HepG2 (cell line): ENCODE measurements around the gene CHDH. TPM values are rescaled to one million over a fixed set of nuclear protein-coding genes. Genes with fewer than 3 reads are reported as not detected.

Source experiments
- BRCA1 ChIP-seq: sonication (generic); formaldehyde crosslinking; IDR thresholded peaks from 2 replicates; pipeline ENCODE4 v1.4.0; 2020; ENCODE audit warnings: missing genetic modification reagents
- GATAD1 ChIP-seq: IDR thresholded peaks from 2 replicates; pipeline ENCODE4 v1.6.1; 2016; ENCODE audit warnings: missing genetic modification reagents, missing compliant biosample characterization
- NR2F6 ChIP-seq, 2 experiments: IDR thresholded peaks; 2 replicates each; pipeline ENCODE4 v1.6.1; 2016; ENCODE audit warnings: antibody characterized with exemption in 1 of 2, mild to moderate bottlenecking in 1 of 2
- RELA ChIP-seq: sonication (generic); formaldehyde crosslinking; IDR thresholded peaks from 2 replicates; pipeline ENCODE4 v1.4.0; 2020; ENCODE audit warnings: missing genetic modification reagents
- RFX5 ChIP-seq: IDR thresholded peaks from 2 replicates; pipeline ENCODE4 v1.6.1; 2011; ENCODE audit warnings: low read depth, low read length, improper control_type of control experiment
- RORA ChIP-seq: sonication (generic); formaldehyde crosslinking; IDR thresholded peaks from 2 replicates; pipeline ENCODE4 v1.5.0; 2020; ENCODE audit warnings: mild to moderate bottlenecking, missing genetic modification reagents, moderate library complexity
- TP53 ChIP-seq: sonication (generic); formaldehyde crosslinking; conservative IDR thresholded peaks from 2 replicates; pipeline ENCODE4 v1.4.0; 2020; ENCODE audit warnings: missing genetic modification reagents
- ZC3H13 ChIP-seq: sonication (generic); formaldehyde crosslinking; IDR thresholded peaks from 2 replicates; pipeline ENCODE4 v1.8.1; 2023; ENCODE audit warnings: mild to moderate bottlenecking, missing genetic modification reagents, moderate library complexity
- ZMAT3 ChIP-seq: sonication (generic); formaldehyde crosslinking; conservative IDR thresholded peaks from 2 replicates; pipeline ENCODE4 v1.7.0; 2021; ENCODE audit warnings: missing genetic modification reagents
- ZNF564 ChIP-seq: sonication (generic); formaldehyde crosslinking; IDR thresholded peaks from 2 replicates; pipeline ENCODE4 v1.8.1; 2023; ENCODE audit warnings: mild to moderate bottlenecking, missing genetic modification reagents
- ZNF724P ChIP-seq: sonication (generic); formaldehyde crosslinking; IDR thresholded peaks from 2 replicates; pipeline ENCODE4 v1.8.0; 2022; ENCODE audit warnings: missing genetic modification reagents, borderline replicate concordance
- polyA plus RNA-seq, 8 experiments: library from polyadenylated mRNA; depleted of rRNA in 3 of 8; stranded (reverse) in 7 of 8; unstranded in 1 of 8; fragments of >200 nt; fragmentation: Illumina TruSeq in 4 of 8; extraction: Trizol in 4 of 8; gene quantifications; 2 replicates each; pipeline versions ENCODE4 v1.2.1 to v1.2.3, GENCODE V29; 2011 to 2016; ENCODE audit warnings: low read depth in 4 of 8, missing spikeins in 1 of 8, mixed read lengths in 1 of 8; ENCODE audit not compliant: insufficient read depth in 1 of 8
- total RNA-seq, 5 experiments: library from RNA; depleted of rRNA; stranded (reverse); fragments of >200 nt; fragmentation: Illumina TruSeq; extraction: Trizol; gene quantifications; 2 replicates each; pipeline ENCODE4 v1.2.3, GENCODE V29; 2016; ENCODE audit warnings: low read depth in 1 of 5
- TF ChIP-seq, protein P1 (sequence below): sonication (generic); formaldehyde crosslinking; IDR thresholded peaks from 2 replicates; pipeline ENCODE4 v1.8.0; 2022; ENCODE audit warnings: mild to moderate bottlenecking, missing genetic modification reagents, borderline replicate concordance
- TF ChIP-seq, protein P2 (sequence below): sonication (generic); formaldehyde crosslinking; IDR thresholded peaks from 2 replicates; pipeline ENCODE4 v1.8.0; 2022; ENCODE audit warnings: missing genetic modification reagents, mild to moderate bottlenecking, inconsistent platforms, borderline replicate concordance
- TF ChIP-seq, protein P3 (sequence below): sonication (generic); formaldehyde crosslinking; IDR thresholded peaks from 2 replicates; pipeline ENCODE4 v1.5.1; 2020; ENCODE audit warnings: missing genetic modification reagents, mild to moderate bottlenecking, borderline replicate concordance
- TF ChIP-seq, protein P4 (sequence below): sonication (generic); formaldehyde crosslinking; IDR thresholded peaks from 2 replicates; pipeline ENCODE4 v1.5.1; 2020; ENCODE audit warnings: mild to moderate bottlenecking, missing genetic modification reagents, borderline replicate concordance
- TF ChIP-seq, protein P5 (sequence below): IDR thresholded peaks from 2 replicates; pipeline ENCODE4 v1.6.1; 2016; ENCODE audit warnings: low read depth, borderline replicate concordance
- TF ChIP-seq, protein P6 (sequence below): sonication (generic); formaldehyde crosslinking; IDR thresholded peaks from 2 replicates; pipeline ENCODE4 v1.8.1; 2022; ENCODE audit warnings: low read depth, mild to moderate bottlenecking, missing genetic modification reagents
- TF ChIP-seq, protein P7 (sequence below): sonication (generic); formaldehyde crosslinking; IDR thresholded peaks from 2 replicates; pipeline ENCODE4 v1.4.0; 2020; ENCODE audit warnings: missing genetic modification reagents, borderline replicate concordance

Gene CHDH
- total and polyA plus RNA-seq, 2 of the 13 experiments (the other 11 are each of a cell fraction or from before 2014, with no cell fraction given): 28.1 to 48.9 TPM

DNA sequence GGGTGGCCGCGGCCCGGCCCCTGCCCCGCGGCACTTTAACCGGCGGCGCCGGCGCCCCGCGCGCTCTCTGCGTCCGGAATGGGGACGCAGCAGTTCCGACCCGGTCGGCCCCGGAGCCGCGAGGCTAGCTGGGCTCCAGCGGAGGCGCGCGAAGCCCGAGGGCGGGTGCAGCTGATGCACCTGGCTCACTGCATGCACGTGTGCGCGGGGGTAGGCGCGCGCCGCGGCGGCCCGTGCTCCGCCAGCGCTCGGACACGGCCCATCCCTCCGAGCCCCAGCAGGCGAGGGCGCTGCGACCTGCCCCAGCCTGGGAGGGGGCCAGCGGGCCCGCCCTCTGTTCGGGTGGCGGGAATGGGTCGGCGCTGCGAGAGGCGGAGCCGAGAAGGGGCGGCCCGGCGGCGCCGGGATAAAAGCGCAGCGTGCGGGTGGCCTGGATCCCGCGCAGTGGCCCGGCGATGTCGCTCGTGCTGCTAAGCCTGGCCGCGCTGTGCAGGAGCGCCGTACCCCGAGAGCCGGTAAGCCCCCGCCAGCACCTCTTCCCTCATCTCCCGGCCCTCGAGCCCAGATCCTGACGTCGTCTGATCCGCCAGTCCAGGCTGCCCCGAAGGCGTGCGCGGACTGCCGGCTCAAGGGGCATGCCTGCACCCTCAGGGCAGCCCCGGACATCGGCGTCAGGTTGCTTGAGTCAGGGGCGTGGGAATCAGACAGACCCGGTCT is at the start of gene CHDH, which contains the start of gene IL17RB (continued):
- TF ChIP-seq RFX5 (no peak), ZMAT3 (CRISPR knock-in tag) (peak; percentile 96), RORA (CRISPR knock-in tag) (no peak), ZC3H13 (CRISPR knock-in tag) (peak; percentile 82), TP53 (CRISPR knock-in tag) (no peak; the same call in 1 of the 2 replicates), ZNF724P (peak; percentile 91; the same call in 1 of the 2 replicates), RELA (CRISPR knock-in tag) (peak; percentile 90; the same call in 1 of the 2 replicates), NR2F6 (IDR thresholded peaks at IDR 0.05) (no peak), NR2F6 (CRISPR knock-in tag; IDR thresholded peaks at IDR 0.05) (peak; percentile 59; the same call in 1 of the 2 replicates), BRCA1 (CRISPR knock-in tag) (peak; percentile 68; the same call in 1 of the 2 replicates), ZNF564 (peak; percentile 74), GATAD1 (CRISPR knock-in tag) (no peak; the same call in 1 of the 2 replicates)
- TF ChIP-seq, protein P1, sequence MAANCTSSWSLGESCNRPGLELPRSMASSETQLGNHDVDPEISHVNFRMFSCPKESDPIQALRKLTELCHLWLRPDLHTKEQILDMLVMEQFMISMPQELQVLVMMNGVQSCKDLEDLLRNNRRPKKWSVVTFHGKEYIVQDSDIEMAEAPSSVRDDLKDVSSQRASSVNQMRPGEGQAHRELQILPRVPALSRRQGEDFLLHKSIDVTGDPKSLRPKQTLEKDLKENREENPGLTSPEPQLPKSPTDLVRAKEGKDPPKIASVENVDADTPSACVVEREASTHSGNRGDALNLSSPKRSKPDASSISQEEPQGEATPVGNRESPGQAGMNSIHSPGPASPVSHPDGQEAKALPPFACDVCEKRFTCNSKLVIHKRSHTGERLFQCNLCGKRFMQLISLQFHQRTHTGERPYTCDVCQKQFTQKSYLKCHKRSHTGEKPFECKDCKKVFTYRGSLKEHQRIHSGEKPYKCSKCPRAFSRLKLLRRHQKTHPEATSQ (CRISPR knock-in tag): peak; percentile 90; the same call in 1 of the 2 replicates
- TF ChIP-seq, protein P2, sequence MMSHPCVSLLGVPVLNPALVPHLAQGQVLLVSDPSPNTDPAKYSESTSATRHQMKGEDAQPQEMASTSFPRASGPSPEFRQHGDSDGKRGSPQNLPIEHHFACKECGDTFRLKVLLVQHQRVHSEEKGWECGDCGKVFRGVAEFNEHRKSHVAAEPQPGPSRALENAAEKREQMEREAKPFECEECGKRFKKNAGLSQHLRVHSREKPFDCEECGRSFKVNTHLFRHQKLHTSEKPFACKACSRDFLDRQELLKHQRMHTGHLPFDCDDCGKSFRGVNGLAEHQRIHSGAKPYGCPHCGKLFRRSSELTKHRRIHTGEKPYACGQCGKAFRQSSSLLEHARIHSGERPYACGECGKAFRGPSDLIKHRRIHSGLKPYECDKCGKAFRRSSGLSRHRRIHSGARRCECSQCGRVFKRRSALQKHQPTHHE: peak; percentile 56
- TF ChIP-seq, protein P3, sequence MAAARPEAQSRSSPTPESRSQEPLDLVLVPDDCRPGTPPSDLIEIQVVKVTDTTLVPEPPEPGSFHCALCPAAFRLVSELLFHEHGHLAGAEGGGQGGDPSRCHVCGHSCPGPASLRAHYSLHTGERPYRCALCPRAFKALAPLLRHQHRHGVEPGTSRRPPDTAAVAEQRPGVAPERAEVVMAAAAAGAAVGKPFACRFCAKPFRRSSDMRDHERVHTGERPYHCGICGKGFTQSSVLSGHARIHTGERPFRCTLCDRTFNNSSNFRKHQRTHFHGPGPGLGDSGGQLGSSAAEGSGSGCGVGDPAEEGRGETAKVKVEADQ (CRISPR knock-in tag): 0 out of 2 replicates have a peak, but pooled peaks have one; percentile 51
- TF ChIP-seq, protein P4, sequence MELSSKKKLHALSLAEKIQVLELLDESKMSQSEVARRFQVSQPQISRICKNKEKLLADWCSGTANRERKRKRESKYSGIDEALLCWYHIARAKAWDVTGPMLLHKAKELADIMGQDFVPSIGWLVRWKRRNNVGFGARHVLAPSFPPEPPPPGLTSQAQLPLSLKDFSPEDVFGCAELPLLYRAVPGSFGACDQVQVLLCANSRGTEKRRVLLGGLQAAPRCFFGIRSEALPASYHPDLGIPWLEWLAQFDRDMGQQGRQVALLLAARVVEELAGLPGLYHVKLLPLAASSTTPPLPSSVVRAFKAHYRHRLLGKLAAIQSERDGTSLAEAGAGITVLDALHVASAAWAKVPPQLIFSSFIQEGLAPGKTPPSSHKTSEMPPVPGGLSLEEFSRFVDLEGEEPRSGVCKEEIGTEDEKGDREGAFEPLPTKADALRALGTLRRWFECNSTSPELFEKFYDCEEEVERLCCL (CRISPR knock-in tag): no peak
- TF ChIP-seq, protein P5, sequence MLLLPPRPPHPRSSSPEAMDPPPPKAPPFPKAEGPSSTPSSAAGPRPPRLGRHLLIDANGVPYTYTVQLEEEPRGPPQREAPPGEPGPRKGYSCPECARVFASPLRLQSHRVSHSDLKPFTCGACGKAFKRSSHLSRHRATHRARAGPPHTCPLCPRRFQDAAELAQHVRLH: peak; percentile 59
- TF ChIP-seq, protein P6, sequence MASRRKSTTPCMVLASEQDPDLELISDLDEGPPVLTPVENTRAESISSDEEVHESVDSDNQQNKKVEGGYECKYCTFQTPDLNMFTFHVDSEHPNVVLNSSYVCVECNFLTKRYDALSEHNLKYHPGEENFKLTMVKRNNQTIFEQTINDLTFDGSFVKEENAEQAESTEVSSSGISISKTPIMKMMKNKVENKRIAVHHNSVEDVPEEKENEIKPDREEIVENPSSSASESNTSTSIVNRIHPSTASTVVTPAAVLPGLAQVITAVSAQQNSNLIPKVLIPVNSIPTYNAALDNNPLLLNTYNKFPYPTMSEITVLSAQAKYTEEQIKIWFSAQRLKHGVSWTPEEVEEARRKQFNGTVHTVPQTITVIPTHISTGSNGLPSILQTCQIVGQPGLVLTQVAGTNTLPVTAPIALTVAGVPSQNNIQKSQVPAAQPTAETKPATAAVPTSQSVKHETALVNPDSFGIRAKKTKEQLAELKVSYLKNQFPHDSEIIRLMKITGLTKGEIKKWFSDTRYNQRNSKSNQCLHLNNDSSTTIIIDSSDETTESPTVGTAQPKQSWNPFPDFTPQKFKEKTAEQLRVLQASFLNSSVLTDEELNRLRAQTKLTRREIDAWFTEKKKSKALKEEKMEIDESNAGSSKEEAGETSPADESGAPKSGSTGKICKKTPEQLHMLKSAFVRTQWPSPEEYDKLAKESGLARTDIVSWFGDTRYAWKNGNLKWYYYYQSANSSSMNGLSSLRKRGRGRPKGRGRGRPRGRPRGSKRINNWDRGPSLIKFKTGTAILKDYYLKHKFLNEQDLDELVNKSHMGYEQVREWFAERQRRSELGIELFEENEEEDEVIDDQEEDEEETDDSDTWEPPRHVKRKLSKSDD (CRISPR knock-in tag): no peak
- TF ChIP-seq, protein P7, sequence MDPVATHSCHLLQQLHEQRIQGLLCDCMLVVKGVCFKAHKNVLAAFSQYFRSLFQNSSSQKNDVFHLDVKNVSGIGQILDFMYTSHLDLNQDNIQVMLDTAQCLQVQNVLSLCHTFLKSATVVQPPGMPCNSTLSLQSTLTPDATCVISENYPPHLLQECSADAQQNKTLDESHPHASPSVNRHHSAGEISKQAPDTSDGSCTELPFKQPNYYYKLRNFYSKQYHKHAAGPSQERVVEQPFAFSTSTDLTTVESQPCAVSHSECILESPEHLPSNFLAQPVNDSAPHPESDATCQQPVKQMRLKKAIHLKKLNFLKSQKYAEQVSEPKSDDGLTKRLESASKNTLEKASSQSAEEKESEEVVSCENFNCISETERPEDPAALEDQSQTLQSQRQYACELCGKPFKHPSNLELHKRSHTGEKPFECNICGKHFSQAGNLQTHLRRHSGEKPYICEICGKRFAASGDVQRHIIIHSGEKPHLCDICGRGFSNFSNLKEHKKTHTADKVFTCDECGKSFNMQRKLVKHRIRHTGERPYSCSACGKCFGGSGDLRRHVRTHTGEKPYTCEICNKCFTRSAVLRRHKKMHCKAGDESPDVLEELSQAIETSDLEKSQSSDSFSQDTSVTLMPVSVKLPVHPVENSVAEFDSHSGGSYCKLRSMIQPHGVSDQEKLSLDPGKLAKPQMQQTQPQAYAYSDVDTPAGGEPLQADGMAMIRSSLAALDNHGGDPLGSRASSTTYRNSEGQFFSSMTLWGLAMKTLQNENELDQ (CRISPR knock-in tag): no peak
